ENCODE measurements around the gene CFAP61.

CFAP61 gene

GRCh38 chr20:20398123-20398522 lies 345.8 kb downstream of the CFAP61 start:
- no peak for DNase-seq (ENCODE audit: low read depth)

DNA sequence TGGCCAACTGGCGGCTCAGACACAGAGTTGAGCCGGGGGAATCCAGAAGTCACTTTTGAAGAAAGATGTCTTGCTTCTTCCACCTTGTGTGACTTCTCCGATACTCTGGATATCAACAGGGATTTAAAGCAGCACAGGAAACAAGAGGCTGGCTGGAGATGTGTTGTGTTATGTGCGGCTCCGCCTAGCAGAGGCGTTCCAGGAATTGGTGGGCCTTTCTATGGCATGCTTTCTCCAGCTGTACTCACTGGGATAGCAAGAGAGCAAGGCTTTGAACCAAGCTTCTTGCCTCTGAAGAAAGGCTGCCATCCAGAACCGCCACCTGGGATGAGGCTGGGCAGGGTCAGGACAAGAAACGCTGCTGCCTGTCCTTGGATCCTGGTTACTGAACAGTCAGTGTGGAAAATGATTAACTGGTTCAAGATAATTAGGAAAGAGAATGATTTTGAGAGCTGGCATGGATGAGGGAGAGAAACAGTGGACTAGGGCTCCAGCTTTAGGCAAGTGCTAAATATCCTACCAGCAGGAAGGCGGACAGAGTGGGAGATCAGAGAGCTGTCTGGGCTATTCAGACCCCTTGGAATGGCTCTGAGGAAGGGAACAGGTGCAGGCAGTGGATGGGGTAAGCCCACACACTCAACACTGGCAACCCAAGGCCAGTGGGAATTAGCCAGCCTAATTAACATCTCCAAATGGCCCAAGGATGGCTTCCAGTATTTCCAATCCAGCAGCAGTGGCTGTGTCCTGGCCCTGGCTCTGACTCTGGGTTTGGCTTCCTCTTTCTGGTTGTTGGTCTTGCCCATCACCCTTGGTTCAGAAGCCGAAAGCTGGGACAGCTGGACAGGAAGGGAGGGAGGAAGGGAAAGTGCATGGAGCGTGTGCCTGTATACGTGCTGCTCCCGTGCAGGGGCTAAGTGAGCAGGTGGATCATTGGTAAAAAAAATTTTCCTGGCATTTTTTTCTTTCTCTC lies 347.5 kb downstream of the CFAP61 start:
- DNase-seq (ENCODE audit: low read depth) = no peak

- no peak for DNase-seq (ENCODE audit: low read depth)
Observed at GRCh38 chr20:20401991-20402390, 349.7 kb downstream of the CFAP61 start.

DNA sequence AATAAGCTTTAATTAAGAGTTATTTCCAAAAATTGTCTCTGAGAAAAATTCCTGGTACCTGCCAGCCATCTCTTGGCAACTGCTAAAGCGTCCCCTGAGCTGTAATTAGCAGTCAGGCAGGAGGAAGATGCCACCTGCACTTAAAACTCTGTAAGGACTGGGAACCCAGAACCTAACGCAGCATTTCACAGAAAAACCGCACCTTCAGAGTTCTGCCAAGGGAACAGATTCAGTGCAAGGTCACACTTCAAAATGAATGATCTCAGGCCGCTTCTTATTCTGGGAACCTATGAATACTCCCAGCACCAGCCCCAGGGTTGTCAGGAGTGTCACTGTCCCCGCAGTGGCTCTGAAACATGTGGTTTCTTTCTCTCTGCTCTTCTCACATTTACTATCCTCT lies 352.3 kb downstream of the CFAP61 start:
- no peak for DNase-seq (ENCODE audit: low read depth)

DNA sequence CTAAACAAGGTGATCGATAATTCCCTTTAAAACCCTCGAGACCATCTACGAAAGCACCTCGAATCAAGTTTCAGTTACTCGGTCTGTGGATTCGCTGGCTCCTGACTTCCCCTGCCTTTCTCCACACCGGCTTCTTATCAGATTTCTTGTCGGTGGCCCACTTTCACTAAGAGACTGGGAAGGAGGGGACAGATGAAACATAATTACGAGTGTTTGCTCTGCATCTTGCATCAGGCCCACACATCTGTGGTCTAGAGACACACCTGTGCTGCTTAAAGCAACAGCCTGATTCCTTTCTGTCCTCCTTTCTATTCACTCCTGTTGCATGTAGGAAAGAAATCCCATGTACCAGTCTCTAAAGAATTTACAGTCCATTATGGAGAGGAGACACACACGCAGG lies 353.3 kb downstream of the CFAP61 start:
- no peak for DNase-seq (ENCODE audit: low read depth)

DNA sequence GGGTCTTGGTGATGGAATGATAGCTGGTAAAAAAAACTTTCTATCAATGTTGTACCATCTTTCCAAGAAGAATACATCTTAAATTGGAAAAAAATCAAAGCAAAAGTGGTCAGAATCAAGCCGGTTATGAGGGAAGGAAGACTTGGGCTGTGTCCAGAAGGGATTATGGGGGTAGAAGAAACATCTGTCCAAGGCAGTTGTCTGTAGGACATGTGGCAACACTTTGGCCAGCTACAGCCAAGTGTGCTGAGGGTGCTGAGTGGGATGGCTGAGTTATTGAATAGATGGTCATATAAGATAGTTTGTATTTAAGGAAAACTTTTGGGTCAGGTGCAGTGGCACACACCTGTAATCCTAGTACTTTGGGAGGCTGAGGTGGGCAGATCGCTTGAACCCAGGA lies 354.0 kb downstream of the CFAP61 start:
- no peak for DNase-seq (ENCODE audit: low read depth)

GRCh38 chr20:20407891-20408805 lies 355.8 kb downstream of the CFAP61 start:
- no peak for DNase-seq (ENCODE audit: low read depth)

GRCh38 chr20:20409331-20409730 lies 357.0 kb downstream of the CFAP61 start:
- no peak for DNase-seq (ENCODE audit: low read depth)

Measured in stimulated activated CD8-positive, alpha-beta memory T cell treated with anti-CD3 and anti-CD28 coated beads, Interleukin-12 subunit alpha, Interleukin-12 subunit beta, amount 100 ng/mL, for 1 hour (primary cell).